ENCODE data around the gene RESF1. TPM values are rescaled to one million over a fixed set of nuclear protein-coding genes. Genes with fewer than 3 reads are reported as not detected.

The RESF1 gene
- total RNA-seq, 1 experiment from 2014 or later, result 64.7 TPM

GRCh38 chr12:31970199-31970598 lies 11.0 kb downstream of the RESF1 start:
- Histone ChIP-seq H3K9ac (ENCODE audit: low read length) (no peak overlapping the region), H3K27me3 (ENCODE audit: insufficient read depth, low read length) (no peaks in the 10 kb centered on the region), H3K36me3 (ENCODE audit: control insufficient read depth in 1 of 2, insufficient read depth in 2 of 2, low read length in 2 of 2) (peaks cover 17 to 49% of the 10 kb centered on the region in 2 experiments), H3K4me1 (ENCODE audit: control insufficient read depth in 1 of 2, insufficient read depth in 2 of 2, low read length in 2 of 2) (peaks cover 0 to 3% of the 10 kb centered on the region in 2 experiments; a peak in 1 of 4 replicates), H3K79me2 (ENCODE audit: insufficient read depth, low read length) (peaks cover 80% of the 10 kb centered on the region), H3K9me3 (ENCODE audit: control insufficient read depth in 1 of 2, insufficient read depth in 1 of 2, low read depth in 1 of 2, low read length in 2 of 2) (peaks cover 0 to 3% of the 10 kb centered on the region in 2 experiments; a peak in 1 of 4 replicates), H4K20me1 (ENCODE audit: insufficient read depth) (no peaks in the 10 kb centered on the region), H3K4me2 (ENCODE audit: low read length) (no peak overlapping the region), H3K9me2 (ENCODE audit: insufficient read depth) (no peaks in the 10 kb centered on the region), H2AFZ (ENCODE audit: low read depth, low read length, poor library complexity, severe bottlenecking) (no peak overlapping the region), H3K27ac (ENCODE audit: low read depth, low read length) (no peak overlapping the region), H3K4me3 (replicated peaks in 1 of 2; ENCODE audit: low read depth in 1 of 2, low read length in 2 of 2) (no peak overlapping the region)
- intact Hi-C loops (cut with micrococcal nuclease), result no loop called here
- no peak for DNase-seq (ENCODE audit: low read depth, low spot score)
- ChIA-PET RAD21 (ENCODE audit: low non-redundant PET in 1 of 2, low total read pairs in 2 of 2, uncharacterized antibody in 2 of 2, unreplicated experiment in 2 of 2) (no interaction called here), POLR2A (interaction anchor here (1.4 kb wide), 1 partner anchor 11 kb away, joined by 3 read pairs; the partner anchor contains the start of gene RESF1), CTCF (no interaction called here)
- TF ChIP-seq RAD21 (IDR thresholded peaks at IDR 0.05; ENCODE audit: low read depth), result no peak
- TF ChIP-seq MAX (IDR thresholded peaks at IDR 0.05), result no peak
- no peak for TF ChIP-seq ZNF274 (IDR thresholded peaks at IDR 0.05; ENCODE audit: low read depth, low read length)
- no peak for TF ChIP-seq ATF3 (IDR thresholded peaks at IDR 0.05)
- TF ChIP-seq FOSL1 (IDR thresholded peaks at IDR 0.05; ENCODE audit: low read depth), result no peak
- no peak for TF ChIP-seq REST (IDR thresholded peaks at IDR 0.05; ENCODE audit: low read depth)
- TF ChIP-seq POLR2A (IDR thresholded peaks at IDR 0.05; ENCODE audit: borderline replicate concordance, extremely low read depth, insufficient read depth, insufficient read length), result no peak
- no peak for TF ChIP-seq CEBPB (IDR thresholded peaks at IDR 0.05; ENCODE audit: low read depth)
- TF ChIP-seq EZH2phosphoT487 (IDR thresholded peaks at IDR 0.05; ENCODE audit: borderline replicate concordance), result no peak
- no peak for TF ChIP-seq TCF7L2 (IDR thresholded peaks at IDR 0.05; ENCODE audit: borderline replicate concordance, extremely low read depth, insufficient read depth, insufficient read length)
- no peak for TF ChIP-seq ZFX (IDR thresholded peaks at IDR 0.05)
- TF ChIP-seq EZH2 (IDR thresholded peaks at IDR 0.05), result no peak
- no peak for TF ChIP-seq SIN3A (IDR thresholded peaks at IDR 0.05; ENCODE audit: low read depth)
- TF ChIP-seq ELF1 (IDR thresholded peaks at IDR 0.05; ENCODE audit: borderline replicate concordance, low read depth), result no peak
- TF ChIP-seq SP1 (IDR thresholded peaks at IDR 0.05; ENCODE audit: low read depth), result no peak
- TF ChIP-seq CBX3 (IDR thresholded peaks at IDR 0.05; ENCODE audit: low read depth), result no peak
- no peak for TF ChIP-seq EGR1 (IDR thresholded peaks at IDR 0.05; ENCODE audit: low read depth)
- TF ChIP-seq SRF (IDR thresholded peaks at IDR 0.05; ENCODE audit: low read depth), result no peak
- no peak for TF ChIP-seq POLR2AphosphoS5 (IDR thresholded peaks at IDR 0.05; ENCODE audit: low read depth, low read length)
- TF ChIP-seq CTCF (IDR thresholded peaks at IDR 0.05 in 2 of 3, conservative IDR thresholded peaks at IDR 0.05 in 1 of 3; ENCODE audit: borderline replicate concordance in 1 of 3, insufficient read depth in 1 of 3, low read depth in 2 of 3, low read length in 2 of 3), result no peak
- BruUV-seq (replicated peaks), result no TSS peak
- ATAC-seq, result no peak

Measured in HCT116 (cell line).